CD4-positive, alpha-beta T cell treated with Interleukin-2 at 100 ng/mL for 4 hours (primary cell): ENCODE data around the gene ANKLE2.
"Not testable (repeated sequence)": the region's sequence is repeated elsewhere in the genome, so short reads cannot be mapped to it uniquely, and the experiment has no call there.

Source experiments
- DNase-seq: peaks from one replicate; pipeline ENCODE4 v3.0.0-alpha.2; 2020; ENCODE audit warnings: low spot score

Gene ANKLE2

GRCh38 chr12:132719141-132719953 lies 42.3 kb downstream of the ANKLE2 start:
- no peak for DNase-seq

GRCh38 chr12:132718644-132719043 lies 43.0 kb downstream of the ANKLE2 start:
- DNase-seq = no peak

- no peak for DNase-seq
These were observed 43.9 kb downstream of the ANKLE2 start for GRCh38 chr12:132717531-132718387.

GRCh38 chr12:132717011-132717410 lies 44.6 kb downstream of the ANKLE2 start:
- DNase-seq = no peak

- no peak for DNase-seq
These were observed 45.3 kb downstream of the ANKLE2 start for GRCh38 chr12:132716356-132716755.

- no peak for DNase-seq
These were observed 45.8 kb downstream of the ANKLE2 start for GRCh38 chr12:132715874-132716273.

DNA sequence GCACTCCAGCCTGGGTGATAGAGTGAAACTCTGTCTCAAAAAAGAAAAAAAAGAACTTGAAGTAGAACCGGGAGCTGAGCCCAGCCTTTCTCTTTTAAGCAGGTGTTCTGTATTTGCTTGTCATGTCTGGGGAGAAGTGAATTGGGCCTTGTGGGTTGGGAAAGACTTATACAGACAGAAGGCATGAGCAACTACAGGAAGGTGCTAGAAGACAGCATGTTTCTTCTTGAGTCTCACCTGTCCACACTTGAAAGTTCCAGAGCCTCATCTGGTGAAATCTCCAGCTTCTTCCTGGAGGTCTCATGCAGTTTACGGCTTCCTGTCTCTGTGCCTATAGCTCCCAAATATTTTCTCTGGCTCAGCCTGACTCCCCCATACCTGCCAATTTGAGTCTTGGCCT lies 48.5 kb downstream of the ANKLE2 start:
- DNase-seq = no peak

GRCh38 chr12:132711080-132711843 lies 50.4 kb downstream of the ANKLE2 start:
- DNase-seq = no peak

DNA sequence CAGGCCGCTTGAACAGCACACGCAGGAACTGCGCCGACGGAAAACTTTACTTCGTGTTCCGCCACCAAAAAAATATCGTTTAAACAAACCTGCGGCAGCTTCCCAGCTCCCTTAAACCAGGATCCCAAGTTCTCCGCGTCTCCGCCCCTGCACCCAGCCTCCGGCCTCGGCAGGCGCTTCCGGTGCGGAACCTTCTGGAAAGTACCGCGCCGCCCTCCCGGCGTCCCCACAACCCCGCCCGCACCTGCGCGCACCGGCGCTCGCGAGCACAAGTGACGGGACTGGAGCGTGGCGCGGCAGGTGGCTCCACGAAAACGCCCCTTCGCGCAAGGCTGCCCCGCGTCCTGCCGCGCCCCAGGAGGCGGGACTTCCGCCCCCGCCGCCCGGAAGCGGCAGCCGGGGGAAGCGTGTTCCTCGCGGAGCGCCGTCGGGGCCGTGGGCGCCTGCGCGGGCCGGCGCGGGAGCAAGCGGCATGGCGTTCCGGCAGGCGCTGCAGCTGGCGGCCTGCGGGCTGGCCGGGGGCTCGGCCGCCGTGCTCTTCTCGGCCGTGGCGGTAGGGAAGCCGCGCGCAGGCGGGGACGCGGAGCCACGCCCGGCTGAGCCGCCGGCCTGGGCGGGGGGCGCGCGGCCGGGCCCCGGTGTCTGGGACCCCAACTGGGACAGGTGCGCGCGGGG lies 51.1 kb downstream of the ANKLE2 start, which contains the start of gene PGAM5:
PGAM5 (plus strand) TSS at position 438 of the 675 bp plus-strand sequence; CDS start at position 473, 35 bp downstream.
- DNase-seq = peak; percentile 92

DNA sequence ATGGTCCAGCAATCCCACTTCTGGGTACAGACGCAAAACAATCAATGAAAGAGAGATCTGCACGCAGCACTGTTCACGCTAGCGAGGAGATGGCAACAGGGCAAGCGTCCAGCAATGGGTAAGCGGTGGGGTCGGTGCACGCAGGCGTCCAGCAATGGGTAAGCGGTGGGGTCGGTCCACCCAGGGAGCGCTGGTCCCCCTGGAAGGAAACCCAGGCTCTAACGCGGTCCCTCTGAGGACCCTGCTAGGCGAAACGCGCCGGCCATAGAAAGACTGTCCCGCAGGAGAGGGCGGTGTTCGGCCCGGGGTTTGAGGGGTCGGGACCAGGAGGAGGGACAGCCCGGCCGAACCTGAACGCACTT lies 51.6 kb downstream of the ANKLE2 start:
- DNase-seq = no peak

DNA sequence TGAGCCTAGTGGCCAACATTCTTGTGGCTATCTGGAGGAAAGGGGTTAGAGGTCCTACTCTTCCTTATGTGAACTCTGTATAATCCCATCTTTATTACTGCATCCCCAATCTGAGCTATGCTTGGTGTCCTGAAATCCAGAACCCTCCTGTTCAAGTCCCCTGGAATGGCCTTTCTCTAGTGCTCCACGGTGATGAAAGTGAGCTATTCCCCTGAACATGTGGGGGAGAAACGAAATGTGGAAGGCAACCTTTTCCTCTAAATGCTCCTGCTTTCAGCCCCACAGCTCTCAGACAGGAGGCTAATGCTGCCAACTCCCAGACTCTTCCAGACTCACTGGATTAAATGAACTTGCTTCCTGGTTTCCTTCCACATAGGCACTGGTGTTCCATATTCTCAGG lies 53.5 kb downstream of the ANKLE2 start:
- no peak for DNase-seq

- no peak for DNase-seq
These were observed 54.4 kb downstream of the ANKLE2 start for GRCh38 chr12:132707241-132707640.

DNA sequence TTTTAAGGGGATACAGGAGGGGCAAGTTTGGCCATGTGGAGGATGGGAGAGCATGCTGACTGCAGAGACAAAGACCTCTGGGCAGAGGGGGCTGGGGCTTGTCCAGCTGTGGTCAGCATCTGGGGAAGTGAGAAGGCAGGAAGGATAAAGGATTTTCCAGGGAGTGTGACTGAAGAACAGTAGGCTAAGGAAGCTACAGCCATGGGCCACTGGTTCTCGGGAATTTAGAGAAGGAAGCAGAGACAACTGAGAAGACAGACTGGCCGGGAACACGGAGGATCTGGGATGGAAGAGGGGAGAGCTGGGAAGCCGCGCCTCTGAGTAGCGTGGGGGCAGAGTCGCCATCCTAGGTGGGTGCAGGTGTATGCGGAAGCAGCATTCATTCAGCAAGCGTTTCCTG lies 58.0 kb downstream of the ANKLE2 start:
- DNase-seq = no peak

DNA sequence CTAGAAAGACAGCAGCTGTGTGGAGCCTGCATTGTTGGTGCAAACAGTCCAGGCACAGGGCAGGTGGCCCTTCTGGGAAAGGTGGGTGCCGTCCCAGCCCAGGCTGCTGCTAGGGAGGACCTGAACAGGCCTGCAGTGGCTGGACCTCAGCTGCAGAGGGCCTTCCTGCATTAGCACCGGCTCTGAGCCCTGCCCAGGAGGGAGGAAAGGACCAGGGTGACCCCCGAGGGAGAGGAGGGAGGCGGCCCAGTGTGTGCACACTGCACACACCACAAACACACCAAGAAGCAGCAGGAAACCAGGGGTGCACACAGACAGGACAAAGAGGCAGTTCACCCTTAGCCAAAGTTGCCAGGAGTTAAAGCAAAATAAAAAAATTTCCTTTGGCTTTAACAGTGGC lies 59.0 kb downstream of the ANKLE2 start:
- DNase-seq = no peak

GRCh38 chr12:132700212-132700822 lies 61.3 kb downstream of the ANKLE2 start:
- no peak for DNase-seq

DNA sequence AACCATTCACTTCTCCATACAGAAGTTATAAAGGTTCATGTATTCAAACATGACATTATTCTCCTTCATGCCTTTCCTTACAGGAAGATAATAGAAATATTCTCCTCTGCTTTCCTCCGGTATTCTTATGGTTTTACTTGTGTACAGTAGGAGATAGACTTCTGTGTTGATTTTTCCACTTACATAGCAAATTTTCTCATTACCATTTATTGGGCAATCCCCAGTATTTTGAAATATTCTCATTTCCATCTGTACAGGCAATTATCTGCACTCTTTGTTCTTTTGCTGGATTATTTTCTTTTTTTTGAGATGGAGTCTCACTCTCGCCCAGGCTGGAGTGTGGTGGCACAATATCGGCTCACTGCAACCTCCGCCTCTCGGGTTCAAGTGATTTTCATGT lies 63.3 kb downstream of the ANKLE2 start:
- no peak for DNase-seq

GRCh38 chr12:132695431-132695830 lies 66.2 kb downstream of the ANKLE2 start:
- no peak for DNase-seq

GRCh38 chr12:132694888-132695287 lies 66.7 kb downstream of the ANKLE2 start:
- DNase-seq = not testable (repeated sequence)

DNA sequence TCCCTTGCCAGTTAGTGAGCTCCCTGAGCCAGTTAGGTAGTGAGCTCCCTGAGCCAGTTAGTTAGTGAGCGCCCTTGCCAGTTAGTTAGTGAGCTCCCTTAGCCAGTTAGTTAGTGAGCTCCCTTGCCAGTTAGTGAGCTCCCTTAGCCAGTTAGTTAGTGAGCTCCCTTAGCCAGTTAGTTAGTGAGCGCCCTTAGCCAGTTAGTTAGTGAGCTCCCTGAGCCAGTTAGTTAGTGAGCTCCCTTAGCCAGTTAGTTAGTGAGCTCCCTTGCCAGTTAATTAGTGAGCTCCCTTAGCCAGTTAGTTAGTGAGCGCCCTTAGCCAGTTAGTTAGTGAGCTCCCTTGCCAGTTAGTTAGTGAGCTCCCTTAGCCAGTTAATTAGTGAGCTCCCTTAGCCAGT lies 69.6 kb downstream of the ANKLE2 start:
- DNase-seq = not testable (repeated sequence)

DNA sequence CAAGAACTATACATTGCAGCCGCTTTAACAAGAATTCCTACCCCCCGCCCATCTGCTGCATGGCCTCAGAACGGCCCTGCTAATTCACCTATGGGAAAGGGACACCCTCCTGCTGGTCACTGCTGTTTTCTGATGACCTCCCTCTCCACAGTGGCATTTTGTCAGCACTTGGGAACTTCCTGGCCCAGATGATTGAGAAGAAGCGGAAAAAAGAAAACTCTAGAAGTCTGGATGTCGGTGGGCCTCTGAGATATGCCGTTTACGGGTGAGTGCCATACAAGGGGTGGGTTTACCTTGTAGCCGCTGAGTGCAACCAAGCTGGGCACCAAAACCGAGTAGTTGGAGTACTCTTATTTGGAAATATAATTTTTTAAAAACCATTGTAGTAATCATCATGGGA lies 71.5 kb downstream of the ANKLE2 start:
- no peak for DNase-seq

DNA sequence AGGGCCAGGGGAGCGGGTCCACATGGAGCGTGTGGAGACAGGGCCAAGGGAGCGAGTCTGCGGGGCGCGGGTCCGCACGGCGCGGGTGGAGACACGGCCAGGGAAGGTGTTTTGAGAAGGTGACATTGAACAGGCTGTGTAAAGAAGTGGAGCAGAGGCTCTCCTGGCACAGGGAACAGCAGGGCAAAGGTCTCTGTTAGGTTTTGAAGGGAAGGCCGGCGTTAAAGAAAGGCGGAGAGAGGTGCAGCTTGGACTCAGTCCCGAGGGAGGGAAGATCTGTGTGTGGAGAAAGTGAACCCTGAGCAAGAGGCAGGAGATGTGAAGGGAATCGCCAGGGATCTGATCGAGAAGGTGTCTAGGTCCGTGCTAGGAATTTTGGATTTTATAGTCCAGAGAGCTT lies 72.4 kb downstream of the ANKLE2 start:
- no peak for DNase-seq
